ENCODE measurements around the gene SMARCC1.

DNA sequence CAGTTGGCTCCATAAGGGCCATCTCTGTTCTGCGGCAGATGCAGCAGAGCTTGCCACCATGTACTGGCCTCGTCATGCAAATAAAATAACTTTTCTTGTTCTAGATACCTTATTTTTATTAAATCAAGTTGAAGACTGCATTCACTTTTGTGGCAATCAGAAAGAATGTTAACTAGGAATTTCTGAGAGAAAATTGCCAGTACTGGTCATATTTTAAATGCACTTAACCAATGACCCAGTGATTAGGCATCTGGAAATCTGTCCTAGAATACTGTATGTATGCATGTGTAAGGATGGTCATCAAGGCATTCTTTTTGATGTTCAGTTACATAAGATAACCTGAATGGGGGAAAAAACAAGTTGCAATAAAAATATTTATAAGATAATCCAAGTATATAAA is 168.8 kb downstream of the SMARCC1 start:
- TF ChIP-seq, protein P1, sequence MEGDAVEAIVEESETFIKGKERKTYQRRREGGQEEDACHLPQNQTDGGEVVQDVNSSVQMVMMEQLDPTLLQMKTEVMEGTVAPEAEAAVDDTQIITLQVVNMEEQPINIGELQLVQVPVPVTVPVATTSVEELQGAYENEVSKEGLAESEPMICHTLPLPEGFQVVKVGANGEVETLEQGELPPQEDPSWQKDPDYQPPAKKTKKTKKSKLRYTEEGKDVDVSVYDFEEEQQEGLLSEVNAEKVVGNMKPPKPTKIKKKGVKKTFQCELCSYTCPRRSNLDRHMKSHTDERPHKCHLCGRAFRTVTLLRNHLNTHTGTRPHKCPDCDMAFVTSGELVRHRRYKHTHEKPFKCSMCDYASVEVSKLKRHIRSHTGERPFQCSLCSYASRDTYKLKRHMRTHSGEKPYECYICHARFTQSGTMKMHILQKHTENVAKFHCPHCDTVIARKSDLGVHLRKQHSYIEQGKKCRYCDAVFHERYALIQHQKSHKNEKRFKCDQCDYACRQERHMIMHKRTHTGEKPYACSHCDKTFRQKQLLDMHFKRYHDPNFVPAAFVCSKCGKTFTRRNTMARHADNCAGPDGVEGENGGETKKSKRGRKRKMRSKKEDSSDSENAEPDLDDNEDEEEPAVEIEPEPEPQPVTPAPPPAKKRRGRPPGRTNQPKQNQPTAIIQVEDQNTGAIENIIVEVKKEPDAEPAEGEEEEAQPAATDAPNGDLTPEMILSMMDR (IDR thresholded peaks at IDR 0.05; ENCODE audit: poor library complexity), result no peak
- TF ChIP-seq EZH2 (IDR thresholded peaks at IDR 0.05; ENCODE audit: borderline replicate concordance), result no peak
